Skeletal muscle tissue (tissue), 4 donors: Measurements from ENCODE around the gene PRXL2B. TPM values are rescaled to one million over a fixed set of nuclear protein-coding genes. Genes with fewer than 3 reads are reported as not detected.
A peak's percentile ranks its signal among the peaks of the same experiment; 100 is the strongest.

Experiments
- H3K27ac ChIP-seq: one replicate; pipeline ENCODE4 v1.7.0; 2013; ENCODE audit warnings: mild to moderate bottlenecking, low read depth, low read length, inconsistent platforms
- H3K27me3 ChIP-seq, 3 donors: one replicate each; pipeline ENCODE4 v1.7.0; 2013; ENCODE audit warnings: low read length in 3 of 3; ENCODE audit not compliant: control insufficient read depth in 3 of 3, insufficient read depth in 3 of 3
- H3K36me3 ChIP-seq, 3 donors: one replicate each; pipeline ENCODE4 v1.7.0; 2013; ENCODE audit warnings: low read length in 3 of 3; ENCODE audit not compliant: control insufficient read depth in 3 of 3, insufficient read depth in 3 of 3
- H3K4me1 ChIP-seq, 3 donors: one replicate each; pipeline ENCODE4 v1.7.0; 2013; ENCODE audit warnings: low read length in 3 of 3, mild to moderate bottlenecking in 3 of 3; ENCODE audit not compliant: control insufficient read depth in 3 of 3, insufficient read depth in 3 of 3
- H3K4me3 ChIP-seq, 3 donors: one replicate each; pipeline ENCODE4 v1.7.0; 2013; ENCODE audit warnings: low read length in 3 of 3
- H3K9ac ChIP-seq, 3 donors: one replicate each; pipeline ENCODE4 v1.7.0; 2013; ENCODE audit warnings: low read length in 3 of 3, mild to moderate bottlenecking in 3 of 3, moderate library complexity in 2 of 3, low read depth in 1 of 3
- H3K9me3 ChIP-seq, 3 donors: one replicate each; pipeline ENCODE4 v1.7.0; 2013; ENCODE audit warnings: low read length in 3 of 3; ENCODE audit not compliant: control insufficient read depth in 3 of 3
- total RNA-seq: library from RNA; depleted of rRNA; stranded (reverse); fragments of >200 nt; gene quantifications from one replicate; pipeline ENCODE4 v1.2.3, GENCODE V29; 2014
- donor health status: Osteomylitis.

The PRXL2B gene
- total RNA-seq, 1 donor from 2014 or later = 5.7 TPM

DNA sequence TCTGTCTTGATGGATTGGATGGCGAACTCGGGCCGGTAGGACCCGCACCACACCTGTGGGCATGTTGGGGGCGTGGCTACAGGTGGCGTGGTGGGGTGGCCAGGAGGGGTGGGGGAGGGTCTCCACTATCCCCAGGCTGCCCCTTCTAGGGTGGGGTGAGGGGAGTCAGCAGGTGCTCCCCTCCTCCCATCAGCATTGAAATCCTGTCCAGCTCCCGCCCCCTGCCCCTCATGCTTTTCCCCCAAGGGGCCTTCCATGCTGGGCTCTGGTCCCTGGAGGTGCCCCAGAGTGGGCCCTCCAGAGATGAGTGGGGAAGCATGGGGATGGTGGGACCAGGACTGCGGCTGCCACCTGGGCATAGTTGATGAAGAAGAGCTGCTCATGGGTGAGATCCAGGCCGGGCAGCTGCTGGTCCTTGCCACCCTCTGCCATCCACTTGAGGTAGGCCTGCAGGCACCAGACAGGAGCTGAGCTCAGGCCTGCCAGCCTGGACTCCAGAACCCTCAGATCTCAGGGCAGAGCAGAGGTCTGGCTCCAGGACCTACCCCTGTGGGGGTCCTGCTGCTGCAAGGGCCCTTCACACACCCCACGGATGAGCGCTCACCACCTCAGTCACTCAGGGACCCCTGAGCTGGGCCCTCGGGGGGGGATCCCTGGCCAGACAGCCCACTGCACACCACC is 5.1 kb downstream of the PRXL2B start:
- no peaks in the 10 kb centered on the region for H3K36me3 ChIP-seq
- no peaks in the 10 kb centered on the region for H3K9me3 ChIP-seq
- H3K27me3 ChIP-seq = peaks cover 22 to 30% (median 25%) of the 10 kb centered on the region in 3 donors
- no peak overlapping the region for H3K27ac ChIP-seq
- H3K4me3 ChIP-seq = no peak overlapping the region
- H3K9ac ChIP-seq = no peak overlapping the region
- H3K4me1 ChIP-seq = peaks cover 4 to 22% (median 15%) of the 10 kb centered on the region in 3 donors

DNA sequence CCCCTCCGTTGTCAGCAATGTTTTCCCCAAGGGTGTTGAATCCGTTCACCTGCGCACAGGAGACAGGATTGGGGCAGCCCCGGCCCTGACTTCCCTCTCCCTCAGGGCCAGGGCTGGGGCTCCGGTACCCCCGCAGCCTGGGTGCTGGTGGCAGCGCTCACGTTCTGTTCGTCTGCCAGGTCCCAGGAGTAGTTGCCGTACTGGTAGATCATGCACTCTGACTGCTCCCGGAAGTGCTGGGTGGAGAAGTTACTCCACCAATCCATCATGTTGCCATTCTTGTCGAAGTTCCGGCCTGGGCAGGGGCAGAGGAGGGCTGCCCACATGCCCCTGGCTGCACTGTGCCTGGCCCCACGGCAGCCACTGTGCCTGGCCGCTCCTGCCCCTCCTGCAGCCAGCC is 6.1 kb downstream of the PRXL2B start:
- peaks cover 0 to 14% (median 11%) of the 10 kb centered on the region in 3 donors for H3K4me1 ChIP-seq
- H3K9me3 ChIP-seq = no peaks in the 10 kb centered on the region
- no peak overlapping the region for H3K27ac ChIP-seq
- no peak overlapping the region for H3K4me3 ChIP-seq
- no peak overlapping the region for H3K9ac ChIP-seq
- H3K36me3 ChIP-seq = no peaks in the 10 kb centered on the region
- H3K27me3 ChIP-seq = peaks cover 22 to 30% (median 25%) of the 10 kb centered on the region in 3 donors

DNA sequence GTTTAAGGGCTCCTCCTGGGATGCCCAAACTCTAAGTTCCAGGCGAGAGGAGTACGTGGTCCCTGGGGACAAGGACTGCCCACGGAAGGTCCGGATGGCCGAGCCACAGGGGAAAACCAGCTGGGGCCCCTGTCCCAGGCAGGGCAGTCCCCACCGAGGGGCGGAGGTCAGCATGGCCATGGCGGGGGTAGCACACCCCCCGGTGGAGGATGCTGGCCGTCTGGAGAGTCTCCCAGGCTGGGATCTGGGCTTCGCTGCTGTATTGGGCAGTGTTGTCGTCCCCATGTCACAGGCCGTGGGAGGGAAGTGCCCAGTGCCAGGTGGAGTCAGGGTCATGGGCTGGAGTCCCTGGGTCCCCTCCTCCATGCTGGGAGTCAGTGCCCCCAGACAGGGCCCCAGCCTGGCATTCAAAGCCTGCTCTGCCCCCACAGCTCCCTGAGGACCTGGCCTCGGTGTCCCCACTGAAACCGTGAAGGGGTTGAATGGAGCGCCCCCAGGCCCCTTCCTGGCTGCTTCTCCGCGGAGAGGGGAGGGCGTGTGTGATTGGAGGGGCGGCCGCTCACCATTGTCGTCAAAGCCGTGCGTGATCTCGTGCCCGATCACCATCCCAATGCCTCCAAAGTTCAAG is 6.8 kb downstream of the PRXL2B start:
- Histone ChIP-seq H3K27ac (no peak overlapping the region), H3K36me3 (no peaks in the 10 kb centered on the region), H3K27me3 (peaks cover 22 to 27% (median 25%) of the 10 kb centered on the region in 3 donors), H3K9ac (peak overlapping the region in 1 of 3 donors; percentile 60), H3K4me3 (no peak overlapping the region), H3K4me1 (peaks cover 0 to 12% (median 11%) of the 10 kb centered on the region in 3 donors), H3K9me3 (no peaks in the 10 kb centered on the region)

DNA sequence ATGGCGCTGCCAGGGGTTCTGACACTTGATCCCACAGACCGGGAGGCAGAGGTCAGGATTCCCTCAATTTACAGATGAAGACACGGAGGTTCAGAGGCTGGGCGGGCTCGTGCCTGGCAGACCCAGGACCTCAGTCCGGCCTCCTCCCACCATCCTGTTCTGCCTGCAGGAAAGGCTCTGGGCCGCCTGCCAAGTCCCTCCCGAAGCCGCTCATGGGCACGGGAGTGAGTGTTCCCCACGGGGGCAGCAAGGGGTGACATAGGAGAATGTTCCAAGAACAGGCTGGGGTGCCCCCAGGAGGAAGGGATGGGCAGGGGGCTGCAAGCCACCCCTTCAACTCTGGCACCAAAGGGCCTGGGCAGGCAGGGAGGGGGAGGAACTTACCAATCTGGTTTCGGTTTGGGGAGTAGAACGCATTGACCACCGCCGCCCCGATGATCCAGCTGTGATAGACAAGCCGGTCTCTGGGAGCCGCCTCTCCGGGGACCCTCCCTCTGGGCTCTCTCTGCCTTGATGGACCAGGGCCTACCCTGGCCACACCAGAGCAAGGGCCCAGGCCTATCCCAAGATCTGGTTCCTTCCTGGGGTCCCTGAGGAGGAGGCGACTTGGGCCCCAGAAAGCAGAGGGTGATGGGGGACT is 7.5 kb downstream of the PRXL2B start:
- Histone ChIP-seq H3K27me3 (peaks cover 22 to 25% (median 25%) of the 10 kb centered on the region in 3 donors), H3K4me3 (peak overlapping the region in 1 of 3 donors; percentile 35), H3K9me3 (peaks cover 0 to 3% (median 0%) of the 10 kb centered on the region in 3 donors), H3K27ac (no peak overlapping the region), H3K36me3 (no peaks in the 10 kb centered on the region), H3K9ac (peak overlapping the region in 1 of 3 donors; percentile 60), H3K4me1 (peaks cover 0 to 12% (median 11%) of the 10 kb centered on the region in 3 donors)

DNA sequence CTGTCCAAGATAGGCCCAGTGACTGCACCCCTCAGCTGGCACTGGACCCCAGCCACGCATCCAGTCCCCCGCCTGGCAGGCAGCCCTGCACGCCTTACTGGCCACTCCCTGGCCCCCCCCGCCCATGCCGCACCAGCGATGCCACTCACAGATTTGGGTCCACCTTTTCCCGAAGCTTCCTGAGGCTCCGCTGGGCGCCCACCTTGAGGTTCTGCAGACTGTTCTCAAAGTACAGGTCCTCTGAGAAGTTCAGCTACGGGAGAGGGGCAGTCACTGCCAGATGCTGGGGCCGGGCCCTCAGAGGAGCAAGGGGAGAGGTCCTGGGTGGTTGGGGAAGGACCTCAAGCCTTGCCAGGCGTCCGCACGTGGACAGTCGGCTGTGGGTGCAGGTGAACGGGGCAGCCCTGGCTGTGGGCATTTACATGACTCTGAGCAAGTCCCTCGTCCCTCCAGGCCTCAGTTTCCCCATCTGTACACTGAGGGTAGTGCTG is 8.1 kb downstream of the PRXL2B start:
- Histone ChIP-seq H3K4me3 (no peak overlapping the region), H3K36me3 (no peaks in the 10 kb centered on the region), H3K27ac (no peak overlapping the region), H3K9ac (no peak overlapping the region), H3K9me3 (peaks cover 0 to 3% (median 0%) of the 10 kb centered on the region in 3 donors), H3K4me1 (peaks cover 0 to 12% (median 11%) of the 10 kb centered on the region in 3 donors), H3K27me3 (peaks cover 22 to 25% (median 25%) of the 10 kb centered on the region in 3 donors)

DNA sequence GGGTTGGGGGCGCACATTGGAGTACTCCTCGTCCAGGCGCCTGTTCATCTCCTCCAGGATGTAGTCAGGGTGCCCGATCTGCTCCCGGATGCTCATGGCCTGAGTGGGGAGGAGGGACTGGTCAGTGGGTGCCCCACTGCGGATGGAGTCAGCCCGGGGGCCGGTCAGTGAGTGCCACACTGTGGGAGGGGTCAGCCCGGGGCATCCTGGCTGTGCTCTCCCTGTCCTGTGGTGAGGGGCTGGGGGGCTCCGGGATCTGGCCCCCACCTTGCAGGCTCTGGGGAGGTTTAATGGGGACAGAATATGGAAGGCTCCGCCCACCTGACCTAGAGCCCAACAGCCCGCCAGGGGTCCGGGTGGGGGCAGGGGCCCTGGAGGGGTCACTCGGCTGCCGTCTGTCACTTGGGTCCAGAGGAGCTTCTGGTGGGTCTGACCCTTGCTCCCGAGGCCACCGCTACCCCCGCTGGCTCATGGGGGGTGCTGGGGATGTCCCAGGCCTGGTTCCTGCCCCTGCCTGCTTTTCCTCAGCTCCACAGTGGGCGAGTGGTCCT is 8.8 kb downstream of the PRXL2B start:
- H3K4me1 ChIP-seq = peaks cover 0 to 12% (median 11%) of the 10 kb centered on the region in 3 donors
- H3K4me3 ChIP-seq = no peak overlapping the region
- no peaks in the 10 kb centered on the region for H3K36me3 ChIP-seq
- no peak overlapping the region for H3K9ac ChIP-seq
- H3K27ac ChIP-seq = no peak overlapping the region
- peaks cover 22 to 25% (median 25%) of the 10 kb centered on the region in 3 donors for H3K27me3 ChIP-seq
- H3K9me3 ChIP-seq = peaks cover 0 to 3% (median 0%) of the 10 kb centered on the region in 3 donors

DNA sequence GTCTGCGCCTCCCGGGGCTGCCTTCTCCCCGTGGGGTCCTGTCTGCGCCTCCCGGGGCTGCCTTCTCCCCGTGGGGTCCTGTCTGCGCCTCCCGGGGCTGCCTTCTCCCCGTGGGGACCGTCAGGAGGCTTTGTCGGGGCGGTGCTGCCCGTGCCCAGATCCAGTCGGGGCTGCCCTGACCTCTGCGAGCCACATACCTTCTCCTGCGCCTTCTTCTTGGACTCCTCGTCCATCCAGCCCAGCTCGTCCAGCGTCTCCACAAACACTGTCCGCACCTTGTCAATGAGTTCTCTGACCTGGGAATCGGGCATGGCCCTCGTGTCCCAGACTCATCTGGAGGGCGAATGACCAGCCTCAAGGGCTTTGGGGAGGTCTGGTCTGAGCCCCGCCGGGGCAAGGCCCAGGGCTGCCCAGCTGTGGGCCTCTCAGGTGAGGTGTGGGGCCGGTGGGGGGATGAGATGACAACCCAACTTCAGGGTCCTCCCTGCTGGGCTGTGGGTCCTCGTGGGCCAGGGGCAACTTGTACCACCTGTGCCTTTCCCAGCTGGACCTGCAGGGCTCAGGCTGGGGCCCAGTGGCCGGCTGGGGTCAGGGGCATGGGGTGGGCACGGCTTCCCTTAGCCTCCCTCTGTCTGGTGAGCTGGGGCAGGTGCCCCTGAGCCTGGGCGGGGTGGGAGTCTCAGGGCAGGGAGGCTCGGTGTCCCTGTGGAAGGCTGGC is 9.4 kb downstream of the PRXL2B start:
- Histone ChIP-seq H3K27ac (no peak overlapping the region), H3K9me3 (peaks cover 0 to 3% (median 0%) of the 10 kb centered on the region in 3 donors), H3K27me3 (peaks cover 22 to 25% (median 25%) of the 10 kb centered on the region in 3 donors), H3K36me3 (no peaks in the 10 kb centered on the region), H3K9ac (no peak overlapping the region), H3K4me1 (peaks cover 0 to 12% (median 11%) of the 10 kb centered on the region in 3 donors), H3K4me3 (no peak overlapping the region)

DNA sequence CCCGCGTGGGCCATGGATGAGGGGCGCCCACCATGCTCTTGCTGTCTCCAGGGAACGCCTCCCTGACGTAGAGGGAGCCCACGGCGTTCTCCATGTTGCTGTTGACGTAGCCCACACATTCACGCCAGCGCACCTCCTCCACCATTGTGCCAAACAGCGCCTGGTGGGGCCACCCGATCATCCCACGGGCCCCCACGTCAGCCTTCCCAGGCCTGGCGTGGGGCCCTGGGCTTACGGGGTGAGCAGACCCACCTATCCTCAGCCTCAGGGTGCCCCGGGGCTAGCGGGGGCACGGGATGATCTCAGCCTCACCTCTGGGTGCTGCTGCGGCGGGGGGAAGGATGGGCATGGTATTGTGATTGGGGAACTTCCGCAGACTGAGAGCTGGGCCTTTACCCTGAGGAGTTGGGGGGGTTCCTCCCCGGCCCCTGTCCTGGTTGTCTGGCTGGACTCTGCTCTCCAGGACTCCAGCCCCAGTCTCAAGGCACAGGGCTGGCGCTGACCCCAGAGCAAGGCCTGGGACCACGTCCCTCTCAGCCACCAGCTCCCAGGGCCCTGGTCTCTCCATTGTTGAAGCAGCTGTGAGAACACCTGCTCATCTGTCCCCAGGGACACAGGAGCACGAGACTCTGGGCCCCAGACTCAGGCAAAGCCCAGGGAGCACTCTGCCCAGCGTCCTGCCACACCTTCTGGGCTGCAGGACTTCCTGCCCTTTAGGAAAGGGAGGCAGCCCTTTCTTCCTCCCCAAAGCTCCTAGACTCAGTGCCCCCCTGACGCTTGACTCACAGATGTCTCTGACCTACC is 10.2 kb downstream of the PRXL2B start:
- no peak overlapping the region for H3K9ac ChIP-seq
- H3K9me3 ChIP-seq = peaks cover 0 to 3% (median 2%) of the 10 kb centered on the region in 3 donors
- H3K4me3 ChIP-seq = no peak overlapping the region
- no peak overlapping the region for H3K27ac ChIP-seq
- peaks cover 22 to 26% (median 25%) of the 10 kb centered on the region in 3 donors for H3K27me3 ChIP-seq
- no peaks in the 10 kb centered on the region for H3K36me3 ChIP-seq
- H3K4me1 ChIP-seq = peaks cover 0 to 12% (median 11%) of the 10 kb centered on the region in 3 donors
